Esophagus muscularis mucosa (tissue), 3 donors: ENCODE data around the gene TCP11.

Source experiments
- CTCF ChIP-seq, 3 experiments: fragments of 200-600 bp in 2 of 3; fragments of 450-650 bp in 1 of 3; sonication (generic) in 2 of 3; IDR thresholded peaks; one replicate each; pipeline ENCODE4 v1.5.1; 2017 to 2019; ENCODE audit warnings: antibody characterized with exemption in 3 of 3, mild to moderate bottlenecking in 2 of 3, moderate library complexity in 1 of 3
- POLR2A ChIP-seq: fragments of 450-650 bp; IDR thresholded peaks from one replicate; pipeline ENCODE4 v1.6.1; 2017; ENCODE audit warnings: antibody characterized with exemption, moderate library complexity, mild to moderate bottlenecking, low read depth

DNA sequence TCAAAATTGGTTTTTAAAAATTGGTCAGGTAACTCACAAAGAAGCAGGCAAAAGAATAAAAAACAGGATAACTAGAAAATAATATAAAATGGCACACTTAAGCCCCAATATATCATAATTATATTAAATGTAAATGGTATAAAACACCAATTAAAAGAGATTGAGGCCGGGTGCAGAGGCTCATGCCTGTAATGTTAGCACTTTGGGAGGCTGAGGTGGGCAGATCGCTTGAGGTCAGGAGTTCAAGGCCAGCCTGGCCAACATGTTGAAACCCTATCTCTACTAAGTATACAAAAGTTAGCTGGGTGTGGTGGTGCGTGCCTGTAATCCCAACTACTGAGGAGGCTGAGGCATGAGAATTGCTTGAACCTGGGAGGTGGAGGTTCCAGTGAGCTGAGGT lies 36.1 kb downstream of the TCP11 start:
- TF ChIP-seq CTCF (IDR thresholded peaks at IDR 0.05): no peak
- TF ChIP-seq POLR2A: no peak
